HG02798 (cell line): ENCODE data around the gene DEFB128.
"Not testable (repeated sequence)": the region's sequence is repeated elsewhere in the genome, so short reads cannot be mapped to it uniquely, and the experiment has no call there.

Experiments used
- ATAC-seq: cut with Tn5 transposase; IDR thresholded peaks from one replicate; pipeline ENCODE4 v1.9.1; 2021; ENCODE audit warnings: mild to moderate bottlenecking; ENCODE audit not compliant: unreplicated experiment, poor library complexity

The DEFB128 gene

DNA sequence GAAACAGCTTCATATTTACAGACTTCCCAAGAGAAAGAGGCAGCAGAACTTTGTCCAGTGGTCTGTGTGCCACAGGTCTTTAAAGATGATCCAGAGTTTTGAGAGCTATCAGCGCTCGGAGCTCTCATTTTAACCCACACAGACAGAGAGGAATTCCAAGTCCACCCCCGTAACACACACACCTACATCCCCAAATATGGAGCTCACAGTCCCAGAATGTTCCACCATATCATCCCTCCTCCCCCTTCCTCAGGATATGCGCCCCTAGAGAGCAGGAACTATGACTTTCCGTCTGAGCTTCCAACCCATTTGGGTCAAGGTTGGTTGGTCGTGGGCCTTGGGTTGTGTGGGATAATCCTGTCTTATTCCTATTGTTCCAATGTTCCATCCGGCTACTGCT, at the start of gene DEFB128:
DEFB128 (minus strand) TSS at position 101 of the 400 bp plus-strand sequence; CDS start at position 13, 88 bp downstream.
- ATAC-seq = no peak

DNA sequence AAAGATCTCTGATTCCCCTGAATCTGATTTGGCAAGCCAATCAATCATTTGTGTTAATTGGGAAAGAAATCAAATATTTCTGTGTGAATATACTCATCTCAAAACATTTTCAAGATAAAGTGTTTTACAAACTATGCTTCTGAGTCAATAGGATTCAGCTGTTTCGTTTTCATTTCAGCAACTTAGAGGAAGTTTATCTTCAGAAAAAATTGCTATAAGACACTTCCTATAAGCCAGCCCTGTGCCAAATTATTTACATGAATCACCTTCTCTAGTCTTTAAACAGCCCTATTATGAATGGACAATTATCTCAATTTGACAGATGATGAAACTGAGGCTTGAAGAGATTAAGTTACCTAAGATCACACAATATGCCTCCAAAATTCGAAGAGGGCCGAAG, 48.4 kb upstream of the DEFB128 start:
- no peak for ATAC-seq

DNA sequence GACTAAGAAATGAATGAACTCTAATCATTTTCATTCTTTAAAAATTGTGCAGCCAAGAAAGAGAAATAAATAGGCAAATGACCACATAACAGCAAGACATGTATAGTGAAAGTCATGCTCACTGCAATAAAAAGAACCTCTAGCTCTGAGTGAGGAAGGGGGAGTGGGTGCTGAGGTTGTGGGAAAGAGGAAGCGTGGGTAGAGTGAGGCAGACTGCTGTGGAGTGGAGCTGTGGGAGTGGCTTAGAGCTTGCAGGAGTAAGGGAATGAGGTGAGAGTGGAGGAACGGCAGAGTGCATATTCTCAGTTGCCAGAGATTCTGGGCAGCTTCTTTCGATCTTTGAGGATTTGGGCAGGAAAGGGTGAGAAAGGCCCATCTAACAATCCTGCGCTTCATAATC, 48.0 kb upstream of the DEFB128 start:
- no peak for ATAC-seq

DNA sequence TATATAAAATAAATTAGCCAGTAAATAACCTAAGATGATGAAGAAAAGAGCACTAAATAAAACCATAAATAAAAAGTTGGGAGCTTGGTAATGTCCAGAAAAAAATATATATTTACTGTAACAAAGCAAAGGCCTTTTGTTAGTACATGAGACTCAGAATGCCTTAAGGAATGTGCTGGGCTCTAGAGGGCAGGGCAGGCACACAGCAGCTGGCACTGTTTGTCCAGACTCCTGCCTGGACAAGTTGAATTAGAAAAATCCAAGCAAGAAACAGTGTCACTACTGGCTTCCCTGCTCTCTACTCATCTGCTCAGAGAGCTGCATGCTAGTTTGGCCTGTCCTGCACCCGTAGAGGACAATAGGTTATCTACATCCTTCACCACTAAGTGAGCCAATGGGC, 46.4 kb upstream of the DEFB128 start:
- no peak for ATAC-seq

DNA sequence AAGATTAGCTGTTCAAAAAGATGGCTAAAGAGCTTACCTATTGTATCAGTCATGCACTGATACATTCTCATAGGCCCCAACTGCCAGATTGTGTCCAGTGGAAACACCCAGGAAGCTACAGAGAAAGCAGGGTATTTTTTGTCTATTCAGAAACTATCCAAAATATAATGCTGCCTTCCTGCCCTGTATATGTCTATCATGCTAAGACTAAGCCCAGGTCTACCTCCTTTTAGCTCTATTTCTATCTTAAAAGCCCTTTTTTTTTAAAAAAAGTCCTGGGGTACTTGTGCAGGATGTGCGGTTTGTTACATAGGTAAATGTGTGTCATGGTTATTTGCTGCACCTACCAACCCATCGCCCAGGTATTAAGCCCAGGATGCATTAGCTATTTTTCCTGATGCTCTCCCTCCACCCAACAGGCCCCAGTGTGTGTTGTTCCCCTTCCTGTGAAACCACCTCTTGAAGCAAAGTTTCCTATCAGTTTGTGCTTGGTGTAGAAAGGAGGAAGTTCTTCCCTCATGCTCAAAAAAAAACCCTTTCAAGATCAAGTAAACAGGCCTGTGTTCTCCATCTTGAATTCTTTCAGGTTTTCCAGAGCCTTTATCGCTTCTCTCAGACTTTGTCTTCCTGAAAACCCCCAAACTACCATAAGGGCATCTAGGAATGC, 38.1 kb upstream of the DEFB128 start:
- no peak for ATAC-seq

DNA sequence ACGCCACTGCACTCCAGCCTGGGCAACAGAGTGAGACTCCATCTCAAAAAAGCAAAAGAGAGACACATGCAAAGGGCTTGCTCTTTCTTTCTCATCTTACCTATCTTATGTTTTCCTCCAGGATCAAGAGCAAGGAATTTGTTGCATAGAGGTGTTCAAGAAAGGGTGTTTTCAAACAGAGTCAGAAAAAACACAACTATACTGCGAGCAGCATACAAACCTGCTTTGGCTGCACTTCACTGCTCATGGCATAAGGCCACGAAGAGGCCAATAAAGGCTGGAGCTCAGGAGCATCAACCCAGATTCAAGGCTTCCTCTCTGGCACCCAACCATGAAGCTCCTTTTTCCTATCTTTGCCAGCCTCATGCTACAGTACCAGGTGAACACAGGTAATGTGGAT, 37.4 kb upstream of the DEFB128 start, which contains the start of gene DEFB129:
DEFB129 (plus strand) TSS at position 301 of the 400 bp plus-strand sequence; CDS start at position 332, 31 bp downstream.
- ATAC-seq = no peak

DNA sequence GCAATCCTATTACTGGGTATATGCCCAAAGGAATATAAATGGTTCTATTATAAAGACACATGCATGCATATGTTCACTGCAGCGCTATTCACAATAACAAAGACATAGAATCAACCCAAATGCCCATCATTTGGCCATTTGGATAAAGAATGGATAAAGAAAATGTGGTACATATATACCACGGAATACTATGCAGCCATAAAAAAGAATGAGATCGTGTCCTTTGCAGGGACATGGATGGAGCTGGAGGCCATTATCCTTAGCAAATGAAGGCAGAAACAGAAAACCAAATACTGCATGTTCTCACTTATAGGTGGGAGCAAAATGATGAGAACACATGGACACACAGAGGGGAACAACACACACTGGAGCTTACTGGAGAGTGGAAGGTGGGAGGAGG, 36.4 kb upstream of the DEFB128 start:
- ATAC-seq = not testable (repeated sequence)

DNA sequence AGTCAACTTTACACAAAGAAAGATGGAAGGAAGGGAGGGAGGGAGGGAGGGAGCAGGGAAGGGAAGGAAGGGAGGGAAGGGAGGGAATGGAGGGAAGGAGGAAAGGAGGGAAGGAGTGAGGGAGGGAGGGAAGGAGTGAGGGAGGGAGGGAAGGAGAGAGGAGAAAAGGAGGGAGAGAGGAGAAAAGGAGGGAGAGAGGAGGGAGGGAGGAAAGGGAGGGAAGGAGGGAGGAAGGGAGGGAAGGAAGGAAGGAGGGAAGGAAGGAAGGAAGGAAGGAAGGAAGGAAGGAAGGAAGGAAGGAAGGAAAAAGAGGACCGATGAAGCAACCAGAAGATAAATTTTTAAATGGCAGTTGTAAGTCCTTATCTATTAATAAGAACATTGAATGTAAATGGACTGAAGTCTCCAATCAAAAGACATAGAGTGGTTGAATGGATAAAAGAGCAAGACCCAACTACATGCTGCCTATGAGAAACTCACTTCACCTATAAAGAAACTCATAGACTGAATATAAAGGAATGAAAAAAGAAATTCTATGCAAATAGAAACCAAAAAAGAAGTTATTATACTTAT, 31.8 kb upstream of the DEFB128 start:
- no peak for ATAC-seq

DNA sequence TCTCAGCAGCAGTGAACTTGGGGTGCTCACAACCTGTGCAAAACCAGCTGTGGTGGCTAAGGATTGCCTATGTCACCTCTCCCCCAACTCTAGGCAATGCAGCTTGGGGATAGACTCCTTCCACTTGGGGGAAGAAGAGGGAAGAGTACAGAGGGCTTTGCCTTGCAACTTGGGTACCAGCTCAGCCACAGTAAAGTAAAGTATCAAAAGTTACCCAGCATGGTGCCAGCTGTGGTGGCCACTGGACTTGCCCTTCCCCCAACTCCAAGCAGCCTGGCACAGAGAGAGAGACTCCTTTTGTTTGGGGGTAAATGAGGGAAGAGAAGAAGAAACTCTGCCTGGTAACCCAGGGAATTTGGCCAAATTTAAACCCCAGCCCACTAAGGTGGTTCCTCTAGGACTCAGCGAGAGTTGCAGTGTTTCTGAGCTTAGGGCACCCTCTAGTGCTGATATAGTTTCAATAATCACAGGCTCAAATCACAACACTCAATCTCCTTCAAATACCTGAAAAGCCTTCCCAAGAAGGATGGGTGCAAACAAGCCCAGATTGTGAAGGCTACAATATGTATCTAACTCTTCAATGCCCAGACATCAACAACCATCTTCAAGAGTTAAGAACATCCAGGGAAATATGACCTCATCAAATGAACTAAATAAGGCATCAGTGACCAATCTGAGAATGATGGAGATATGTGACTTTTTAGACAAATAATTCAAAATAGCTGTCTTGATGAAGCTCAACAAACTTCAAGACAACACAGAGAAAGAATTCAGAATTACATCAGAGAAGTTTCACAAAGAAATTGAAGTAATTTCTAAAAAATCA, 30.0 kb upstream of the DEFB128 start:
- ATAC-seq = no peak

DNA sequence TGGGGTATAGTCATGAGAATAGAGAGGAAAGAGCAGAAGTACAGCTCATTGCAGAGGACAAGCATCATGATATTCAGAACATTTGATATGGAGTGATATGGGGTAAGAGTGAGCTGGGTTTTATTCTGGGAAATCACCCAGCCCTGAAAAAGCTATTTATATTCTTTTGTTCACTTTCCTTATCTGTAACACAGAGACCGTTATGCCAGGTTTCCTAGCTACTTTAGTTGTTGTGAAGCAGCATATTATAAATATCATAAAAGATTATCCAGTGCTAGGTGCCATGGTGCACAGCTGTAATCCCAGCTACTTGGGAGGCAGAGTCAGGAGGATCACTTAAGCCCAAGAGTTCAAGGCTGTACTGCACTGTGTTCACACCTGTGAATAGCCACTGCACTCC, 27.8 kb upstream of the DEFB128 start:
- ATAC-seq = no peak

DNA sequence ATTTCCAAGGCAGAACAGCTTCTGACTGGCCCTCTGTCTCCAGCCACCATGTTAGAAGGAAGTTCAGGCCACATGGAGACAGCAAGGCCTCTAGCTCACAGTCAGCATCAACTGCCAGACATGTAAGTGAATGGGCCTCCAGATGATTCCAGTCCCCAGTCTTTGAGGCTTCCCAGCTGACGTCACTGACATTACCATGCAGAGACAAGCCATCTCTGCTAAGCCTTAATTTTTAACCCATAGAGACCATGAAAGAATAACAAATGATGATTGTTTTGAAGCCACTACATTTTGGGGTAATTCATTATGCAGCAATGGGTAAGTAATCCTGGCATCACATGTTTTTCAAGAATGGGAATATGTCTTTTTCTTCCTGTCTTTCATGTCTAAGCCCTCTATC, 26.3 kb upstream of the DEFB128 start:
- ATAC-seq = no peak

DNA sequence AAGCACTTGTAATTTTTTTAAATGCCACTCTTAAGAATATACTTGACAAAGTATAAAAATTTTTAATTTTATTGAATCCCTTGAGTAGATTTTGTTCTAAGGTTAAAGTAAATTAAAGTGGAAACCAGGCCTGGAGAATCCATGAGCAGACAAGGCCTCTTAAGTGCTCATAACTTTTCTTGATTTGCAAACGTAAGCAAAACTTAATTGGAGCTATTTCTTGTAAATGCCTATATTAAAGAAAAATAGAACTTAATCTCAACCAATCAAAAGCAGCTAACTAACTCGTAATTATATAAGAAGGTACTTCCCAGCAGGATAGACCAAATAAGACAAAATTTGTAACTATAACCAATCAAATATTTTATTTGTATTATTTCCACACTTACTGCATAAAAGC, 24.9 kb upstream of the DEFB128 start:
- no peak for ATAC-seq

DNA sequence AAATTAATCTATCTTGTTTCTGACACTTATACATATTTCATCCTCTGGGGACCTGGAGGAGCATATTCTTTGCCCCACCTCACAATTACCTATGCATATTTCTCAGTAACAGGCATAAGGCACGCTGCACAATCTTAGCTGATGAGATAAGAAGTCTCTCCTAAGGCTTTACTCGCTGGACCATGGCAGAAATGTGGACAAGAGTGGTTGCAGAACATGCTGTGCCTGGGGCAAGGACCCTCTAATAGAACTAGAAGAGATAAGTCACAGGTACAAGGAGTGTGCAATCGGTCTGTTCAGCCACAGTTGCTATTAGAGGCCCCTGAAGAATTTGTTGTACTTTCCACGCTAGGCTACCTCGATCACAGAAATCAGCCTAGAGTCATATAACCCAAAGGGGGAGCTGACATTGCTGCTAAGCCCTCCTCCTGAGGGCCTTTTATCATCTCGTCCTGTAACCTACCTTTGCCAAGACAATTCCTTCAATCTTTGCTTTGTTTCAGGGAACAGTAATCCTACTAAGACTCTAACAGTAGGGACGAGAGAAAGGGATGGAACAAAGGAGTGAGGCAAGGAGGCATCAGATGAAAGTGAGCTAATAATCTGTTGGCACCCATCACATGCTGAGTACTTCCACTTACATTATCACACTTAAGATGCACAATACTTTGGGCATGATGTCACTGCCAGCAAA, 21.4 kb upstream of the DEFB128 start:
- ATAC-seq = no peak

DNA sequence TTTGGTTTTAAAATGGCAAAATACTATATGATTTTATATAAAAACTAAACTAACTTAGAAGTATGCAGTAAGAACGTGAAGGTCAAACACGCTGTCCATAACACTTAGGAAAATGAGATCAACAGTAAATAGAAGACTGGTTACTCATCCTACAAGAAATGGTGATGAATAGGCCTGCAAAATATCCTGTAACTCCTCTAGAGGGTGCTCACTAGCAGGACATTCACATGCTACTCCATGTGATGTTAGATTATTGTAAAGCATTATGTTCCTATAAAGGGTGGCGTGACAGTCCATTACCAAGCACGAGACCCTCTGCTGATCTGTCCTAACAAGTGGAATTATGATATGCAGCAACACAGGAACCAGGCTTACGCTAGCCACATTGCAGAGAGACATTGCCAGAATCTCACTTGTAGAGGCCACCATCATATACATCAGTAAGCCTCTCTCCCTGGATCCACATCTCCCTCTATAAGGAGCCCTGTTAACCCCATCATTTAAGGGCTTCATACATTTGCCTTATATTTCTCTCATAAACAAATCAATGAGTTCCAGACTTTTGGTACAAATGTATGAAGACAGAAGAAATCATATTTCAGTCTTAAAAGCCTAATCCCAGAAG, 19.5 kb upstream of the DEFB128 start:
- no peak for ATAC-seq

DNA sequence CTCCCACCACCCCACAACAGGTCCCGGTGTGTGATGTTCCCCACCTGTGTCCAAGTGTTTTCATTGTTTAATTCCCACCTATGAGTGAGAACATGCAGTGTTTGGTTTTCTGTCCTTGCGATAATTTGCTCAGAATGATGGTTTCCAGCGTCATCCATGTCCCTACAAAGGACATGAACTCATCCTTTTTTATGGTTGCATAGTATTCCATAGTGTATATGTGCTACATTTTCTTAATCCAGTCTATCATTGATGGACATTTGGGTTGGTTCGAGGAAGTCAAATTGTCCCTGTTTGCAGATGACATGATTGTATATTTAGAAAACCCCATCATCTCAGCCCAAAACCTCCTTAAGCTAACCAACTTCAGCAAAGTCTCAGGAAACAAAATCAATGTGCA, 14.1 kb upstream of the DEFB128 start:
- ATAC-seq = not testable (repeated sequence)

DNA sequence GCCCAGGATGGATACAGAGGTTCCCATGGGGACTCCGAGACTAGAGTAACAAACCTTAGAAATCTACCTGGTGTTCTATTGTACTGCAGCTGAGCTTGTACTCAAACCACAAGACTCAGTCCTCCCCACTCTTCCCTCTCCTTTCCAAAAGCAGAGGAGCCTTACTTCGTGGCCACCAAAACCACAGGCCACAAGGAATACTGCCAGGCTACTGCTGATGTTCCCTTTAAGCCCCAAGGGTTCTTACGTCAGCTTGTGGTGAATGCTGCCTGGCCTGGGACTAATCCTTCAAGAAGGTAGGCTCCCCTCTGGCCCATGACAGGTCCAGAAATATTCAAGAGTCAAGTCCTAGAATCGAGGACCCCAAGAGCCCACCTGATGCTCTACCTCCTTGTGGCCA, 10.5 kb upstream of the DEFB128 start:
- no peak for ATAC-seq

DNA sequence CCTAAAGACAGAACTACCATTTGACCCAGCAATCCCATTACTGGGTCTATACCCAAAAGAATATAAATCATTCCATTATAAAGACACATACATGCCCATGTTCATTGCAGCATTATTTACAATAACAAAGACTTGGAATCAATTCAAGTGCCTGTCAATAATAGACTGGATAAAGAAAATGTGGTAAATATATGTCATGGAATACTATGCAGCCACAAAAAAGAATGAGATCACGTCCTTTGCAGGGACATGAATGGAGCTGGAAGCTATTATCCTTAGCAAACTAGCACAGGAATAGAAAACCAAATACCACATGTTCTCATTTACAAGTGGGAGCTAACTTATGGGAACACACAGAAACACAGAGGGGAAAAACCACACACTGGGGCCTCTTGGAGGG, 8.7 kb upstream of the DEFB128 start:
- no peak for ATAC-seq

DNA sequence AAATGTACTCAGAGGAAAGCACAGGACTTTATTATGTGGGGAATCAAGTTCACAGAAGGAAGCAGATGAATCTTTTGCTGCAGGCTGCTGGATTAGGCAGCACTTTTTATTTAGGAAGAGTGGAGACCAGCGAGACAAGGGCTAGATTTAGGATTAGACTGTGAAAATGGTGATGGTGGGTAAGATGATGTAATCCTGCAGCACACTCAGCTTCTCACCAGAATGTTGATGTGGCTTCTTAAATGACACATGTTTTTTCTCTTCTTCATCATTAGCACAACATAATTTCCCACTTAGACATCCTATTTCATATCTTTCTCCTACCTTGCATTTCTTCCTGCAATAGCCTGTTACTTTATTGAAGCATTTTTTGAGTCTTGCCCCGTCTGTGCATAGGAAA, 1.8 kb downstream of the DEFB128 start:
- no peak for ATAC-seq

DNA sequence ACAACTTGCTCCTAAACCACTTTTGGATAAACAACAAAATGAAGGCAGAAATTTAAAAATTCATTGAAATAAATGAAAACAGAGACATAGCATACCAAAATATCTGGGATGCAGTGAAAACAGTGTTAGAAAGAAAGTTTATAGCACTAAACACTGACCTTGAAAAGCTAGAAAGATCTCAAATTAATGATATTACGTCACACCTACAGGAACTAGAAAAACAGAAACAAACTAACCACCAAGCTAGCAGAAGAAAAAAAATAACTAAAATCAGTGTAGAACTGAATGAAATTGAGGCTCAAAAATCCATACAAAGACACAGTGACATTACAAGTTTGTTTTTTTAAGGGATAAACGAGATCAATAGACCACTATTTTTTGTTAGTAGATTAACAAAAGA, 5.2 kb downstream of the DEFB128 start:
- ATAC-seq = no peak

DNA sequence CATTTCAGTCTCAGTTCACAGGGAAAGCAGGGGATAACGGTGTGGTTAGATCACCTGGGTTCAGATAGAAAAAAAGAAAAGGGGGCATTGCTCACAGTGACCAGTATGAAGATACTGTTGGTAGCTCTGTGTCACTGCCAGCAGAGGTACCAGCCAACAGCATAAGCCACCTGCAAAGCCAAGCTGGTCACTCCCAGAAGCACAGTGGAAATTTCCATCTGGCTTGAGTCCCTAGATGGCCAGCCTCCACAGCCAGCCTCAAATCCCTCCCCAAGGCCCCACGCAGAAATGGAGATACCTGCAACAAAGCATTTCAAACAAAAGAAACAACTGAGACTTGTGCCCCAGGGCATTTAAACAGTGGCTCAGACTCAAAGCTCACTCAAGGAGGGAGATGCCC, 20.6 kb downstream of the DEFB128 start:
- no peak for ATAC-seq
